Amniotic epithelial cell (primary cell): ENCODE data around the gene NDUFS5.
A peak's percentile ranks its signal among the peaks of the same experiment; 100 is the strongest.
"Not testable (repeated sequence)": the region's sequence is repeated elsewhere in the genome, so short reads cannot be mapped to it uniquely, and the experiment has no call there.

Source experiments
- DNase-seq: peaks from one replicate; pipeline ENCODE4 v3.0.0-alpha.2; 2010; ENCODE audit warnings: low read depth

Gene NDUFS5

DNA sequence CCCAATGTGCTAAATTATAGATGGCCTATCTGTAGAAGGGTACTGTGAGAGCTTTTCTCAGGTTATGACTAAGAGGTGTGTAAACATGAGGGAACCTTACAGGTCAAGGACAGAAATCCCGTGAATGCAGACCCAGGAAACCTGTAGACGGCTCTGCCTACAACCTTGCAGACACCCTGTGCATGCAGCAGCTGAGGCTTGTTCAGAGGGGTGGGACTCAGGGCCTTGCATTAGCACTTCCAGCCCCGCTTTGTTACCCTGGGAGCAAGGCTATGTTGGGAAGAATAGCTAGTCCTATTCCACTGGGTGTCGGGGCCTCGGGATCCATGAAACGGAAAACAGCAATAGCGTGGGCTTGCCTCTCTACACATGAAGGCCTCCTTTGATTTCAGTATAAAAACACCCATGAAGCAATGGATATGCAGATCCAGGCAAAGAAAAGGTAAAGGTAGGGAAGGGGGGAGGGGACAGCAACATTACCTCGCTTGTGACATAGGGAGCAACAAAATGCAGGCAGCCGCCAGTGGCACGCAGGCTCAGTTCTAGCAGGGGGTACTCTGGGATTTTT, 9.5 kb upstream of the NDUFS5 start:
- DNase-seq = no peak

DNA sequence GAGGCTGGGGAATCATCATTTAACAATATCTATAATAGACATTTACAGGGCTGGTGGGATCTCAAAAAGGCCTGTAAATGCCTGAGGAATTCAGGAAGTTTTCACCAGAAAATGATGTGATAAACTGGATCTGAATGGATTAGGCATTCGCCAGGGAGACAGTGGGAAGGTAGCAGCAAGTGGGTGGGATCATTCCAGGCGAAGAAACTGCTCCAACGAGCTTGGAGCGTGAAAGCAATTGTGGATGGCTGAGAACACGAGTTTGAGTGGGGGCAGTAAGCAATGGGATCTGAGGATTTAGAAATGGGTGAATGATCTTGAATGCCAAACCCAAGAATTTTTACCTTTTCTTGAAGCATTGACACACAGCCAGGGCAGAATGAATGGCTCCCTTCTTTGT, 8.9 kb upstream of the NDUFS5 start:
- no peak for DNase-seq

DNA sequence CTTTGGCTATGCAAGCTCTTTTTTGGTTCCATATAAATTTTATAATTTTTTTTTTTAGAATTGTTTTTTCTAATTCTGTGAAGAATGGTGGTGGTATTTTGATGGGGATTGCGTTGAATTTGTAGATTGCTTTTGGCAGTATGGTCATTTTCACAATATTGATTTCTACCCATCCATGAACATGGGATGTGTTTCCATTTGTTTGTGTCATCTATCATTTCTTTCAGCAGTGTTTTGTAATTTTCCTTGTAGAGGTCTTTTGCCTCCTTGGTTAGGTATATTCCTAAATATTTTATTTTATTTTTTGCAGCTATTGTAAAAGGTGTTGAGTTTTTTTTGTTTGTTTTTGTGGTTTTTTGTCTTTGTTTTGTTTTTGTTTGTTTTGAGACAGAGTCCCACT, 5.7 kb upstream of the NDUFS5 start:
- not testable (repeated sequence) for DNase-seq

DNA sequence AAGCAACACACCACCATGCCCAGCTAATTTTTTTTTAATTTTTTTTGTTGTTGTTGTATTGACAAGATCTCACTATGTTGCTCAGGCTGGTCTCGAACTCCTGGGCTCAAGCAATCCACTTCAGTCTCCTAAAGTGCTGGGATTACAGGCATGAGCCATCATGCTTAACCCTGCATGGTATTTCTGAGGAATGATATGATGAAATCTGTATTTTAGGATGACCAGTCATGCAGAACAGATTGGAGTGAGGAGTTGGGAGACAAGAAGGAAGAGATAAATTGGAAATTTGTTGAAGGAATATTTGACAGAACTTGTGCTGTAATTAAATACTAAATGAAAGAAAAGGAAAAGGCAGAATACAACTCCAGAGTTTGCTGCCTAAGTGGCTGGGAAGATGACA, 4.7 kb upstream of the NDUFS5 start:
- peak; percentile 31 for DNase-seq

DNA sequence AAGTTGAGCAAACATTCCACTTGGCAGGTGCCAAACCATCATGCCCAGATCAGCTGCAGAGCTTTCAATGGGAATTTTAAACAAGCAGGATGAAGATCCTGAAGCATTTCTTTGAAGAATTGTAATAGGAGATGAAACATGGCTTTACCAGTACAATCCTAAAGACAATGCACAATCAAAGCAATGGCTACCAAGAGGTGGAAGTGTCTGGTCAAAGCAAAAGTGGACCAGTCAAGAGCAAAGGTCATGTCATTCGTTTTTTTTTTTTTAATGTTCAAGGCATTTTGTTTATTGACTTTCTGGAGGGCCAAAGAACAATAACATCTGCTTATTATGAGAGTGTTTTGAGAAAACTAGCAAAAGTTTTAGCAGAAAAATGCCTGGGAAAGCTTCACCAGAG, 3.0 kb upstream of the NDUFS5 start:
- no peak for DNase-seq

DNA sequence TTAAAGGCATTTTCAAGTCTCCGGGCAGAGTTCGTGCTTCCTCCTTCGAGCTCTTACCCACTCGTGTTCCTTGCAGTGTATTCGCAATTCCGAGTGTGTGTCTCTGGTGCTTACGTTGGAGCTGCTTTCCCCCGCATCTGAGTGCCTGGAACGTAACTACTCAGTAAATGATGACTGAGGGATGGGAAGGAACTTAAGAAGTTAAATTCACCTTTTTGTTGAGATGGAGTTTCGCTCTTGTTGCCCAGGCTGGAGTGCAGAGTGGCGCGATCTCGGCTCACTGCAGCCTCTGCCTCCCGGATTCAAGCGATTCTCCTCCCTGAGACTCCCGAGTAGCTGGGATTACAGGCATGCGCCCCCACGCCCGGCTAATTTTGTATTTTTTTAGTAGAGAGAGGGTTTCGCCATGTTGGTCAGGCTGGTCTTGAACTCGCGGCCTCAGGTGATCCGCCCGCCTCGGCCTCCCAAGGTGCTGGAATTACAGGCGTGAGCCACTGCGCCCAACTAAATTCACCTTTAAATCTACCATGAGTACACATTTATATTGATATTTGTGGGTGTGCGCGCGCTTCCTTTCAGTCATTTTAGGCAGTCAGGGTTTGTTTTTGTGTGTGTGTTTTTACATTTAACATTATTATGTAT, 837 bp downstream of the NDUFS5 start:
- no peak for DNase-seq

DNA sequence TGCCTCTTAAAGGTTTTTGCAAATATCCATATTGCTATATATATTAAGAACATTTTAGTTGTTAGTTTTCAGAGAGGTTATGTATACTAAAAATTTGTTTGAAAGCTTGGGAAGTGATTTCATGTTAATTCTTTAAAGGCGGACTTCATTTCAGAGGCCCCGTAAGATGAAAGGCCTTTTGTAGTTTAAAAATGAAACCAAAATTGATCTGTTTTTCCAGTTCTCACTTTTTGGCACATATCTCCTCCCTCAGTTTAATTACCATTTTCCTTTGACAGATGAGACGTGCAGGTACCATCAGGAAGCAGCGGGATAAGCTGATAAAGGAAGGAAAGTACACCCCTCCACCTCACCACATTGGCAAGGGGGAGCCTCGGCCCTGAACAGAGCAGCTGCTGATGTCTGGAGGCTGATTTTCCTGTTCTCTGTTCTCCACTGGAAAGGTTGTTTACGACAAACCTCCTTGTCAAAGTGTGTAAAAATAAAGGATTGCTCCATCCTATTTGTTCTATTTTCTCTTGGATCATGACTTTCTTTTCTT, 8.0 kb downstream of the NDUFS5 start:
- DNase-seq = no peak

DNA sequence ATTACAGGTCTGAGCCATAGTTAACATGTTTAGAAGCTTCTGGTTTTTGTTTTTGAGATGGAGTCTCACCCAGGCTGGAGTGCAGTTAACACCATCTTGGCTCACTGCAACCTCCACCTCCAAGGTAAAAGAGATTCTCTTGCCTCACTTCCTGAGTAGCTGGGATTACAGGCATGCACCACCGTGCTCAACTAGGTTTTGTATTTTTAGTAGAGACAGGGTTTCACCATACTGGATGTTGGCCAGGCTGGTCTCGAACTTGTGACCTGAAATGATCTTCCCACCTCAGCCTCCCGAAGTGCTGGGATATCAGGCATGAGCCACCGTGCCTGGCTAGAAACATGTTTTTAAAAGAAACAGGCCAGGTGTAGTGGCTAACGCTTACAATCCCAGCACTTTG, 10.5 kb downstream of the NDUFS5 start:
- no peak for DNase-seq

DNA sequence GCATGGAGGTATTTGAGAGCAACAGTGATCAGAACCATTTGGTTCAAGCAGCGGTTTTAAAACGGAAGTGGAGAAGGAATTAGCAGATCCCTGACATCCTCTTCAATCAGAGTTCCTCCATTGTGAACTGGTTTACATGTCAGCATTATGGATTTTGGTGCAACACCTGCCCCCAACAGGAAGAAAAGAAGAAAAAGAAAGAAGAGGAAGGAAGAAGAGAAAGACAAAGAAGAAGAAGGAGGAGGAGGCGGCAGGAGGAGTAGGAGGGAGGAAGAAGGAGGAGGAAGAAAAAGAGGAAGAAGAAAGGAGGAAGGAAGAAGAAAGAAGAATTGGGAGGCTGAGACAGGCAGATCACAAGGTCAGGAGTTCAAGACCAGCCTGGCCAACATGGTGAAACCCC, 17.4 kb downstream of the NDUFS5 start:
- no peak for DNase-seq

DNA sequence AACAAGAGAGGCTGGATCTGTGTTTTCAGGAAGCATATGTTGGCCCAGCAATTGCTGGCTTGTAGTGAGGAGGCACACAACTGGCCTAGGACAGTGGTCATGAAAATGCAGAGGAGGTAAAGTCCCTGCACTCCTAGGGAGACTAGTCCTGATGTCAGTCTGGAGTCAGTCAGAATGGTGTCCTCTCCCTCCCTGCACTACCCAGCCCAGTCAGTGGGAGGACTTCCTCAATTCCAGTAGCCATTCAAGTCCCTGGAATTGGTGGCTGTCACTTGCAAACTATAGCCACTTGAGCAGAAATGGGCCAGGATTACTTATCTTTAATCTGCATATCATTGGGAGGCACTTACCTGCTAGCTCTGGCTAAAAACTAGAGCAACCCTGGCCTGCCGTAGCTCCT, 18.6 kb downstream of the NDUFS5 start:
- DNase-seq = no peak

DNA sequence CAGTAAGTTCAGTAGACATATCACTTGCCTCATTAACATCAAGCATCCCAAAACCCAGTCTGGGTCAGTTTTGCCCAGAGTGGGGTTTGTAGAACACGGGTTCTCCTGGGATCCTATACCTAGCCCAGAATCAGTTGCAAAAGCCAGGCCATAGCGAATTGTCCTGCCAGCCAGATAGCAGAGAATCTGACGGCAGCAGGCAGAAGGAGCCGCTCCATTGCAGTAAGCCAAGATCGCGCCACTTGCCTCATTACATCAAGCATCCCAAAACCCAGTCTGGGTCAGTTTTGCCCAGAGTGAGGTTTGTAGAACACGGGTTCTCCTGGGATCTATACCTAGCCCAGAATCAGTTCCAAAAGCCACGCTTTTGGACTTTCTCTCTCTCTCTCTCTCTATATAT, 19.1 kb downstream of the NDUFS5 start:
- no peak for DNase-seq

DNA sequence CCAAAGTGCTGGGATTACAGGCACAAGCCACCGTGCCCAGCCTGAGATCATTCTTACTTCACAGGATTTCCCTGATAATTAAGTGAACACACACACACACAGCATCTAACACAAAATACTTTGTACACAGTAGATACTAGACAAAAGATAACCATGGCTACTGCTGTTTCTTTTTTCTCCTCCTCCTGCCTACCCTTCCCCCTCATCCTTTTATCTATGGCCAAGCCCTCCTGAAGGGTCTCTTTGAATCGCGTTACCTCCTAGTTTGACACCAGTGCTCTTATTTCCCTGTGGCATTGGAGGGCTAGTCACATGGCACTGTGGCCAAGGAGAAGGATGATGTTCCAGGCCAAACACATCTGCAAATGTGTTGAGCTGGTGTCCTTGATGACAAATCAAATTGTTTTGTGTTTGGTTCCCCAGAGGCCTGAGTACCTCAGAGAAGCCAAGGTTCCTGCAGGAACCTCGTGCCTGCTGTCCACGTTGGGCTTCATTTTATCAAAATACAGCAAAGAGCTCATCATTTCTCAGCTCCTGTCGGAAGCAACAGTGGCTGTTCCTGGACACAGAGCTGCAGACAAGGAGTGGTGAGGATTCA, 20.6 kb downstream of the NDUFS5 start:
- DNase-seq = no peak

DNA sequence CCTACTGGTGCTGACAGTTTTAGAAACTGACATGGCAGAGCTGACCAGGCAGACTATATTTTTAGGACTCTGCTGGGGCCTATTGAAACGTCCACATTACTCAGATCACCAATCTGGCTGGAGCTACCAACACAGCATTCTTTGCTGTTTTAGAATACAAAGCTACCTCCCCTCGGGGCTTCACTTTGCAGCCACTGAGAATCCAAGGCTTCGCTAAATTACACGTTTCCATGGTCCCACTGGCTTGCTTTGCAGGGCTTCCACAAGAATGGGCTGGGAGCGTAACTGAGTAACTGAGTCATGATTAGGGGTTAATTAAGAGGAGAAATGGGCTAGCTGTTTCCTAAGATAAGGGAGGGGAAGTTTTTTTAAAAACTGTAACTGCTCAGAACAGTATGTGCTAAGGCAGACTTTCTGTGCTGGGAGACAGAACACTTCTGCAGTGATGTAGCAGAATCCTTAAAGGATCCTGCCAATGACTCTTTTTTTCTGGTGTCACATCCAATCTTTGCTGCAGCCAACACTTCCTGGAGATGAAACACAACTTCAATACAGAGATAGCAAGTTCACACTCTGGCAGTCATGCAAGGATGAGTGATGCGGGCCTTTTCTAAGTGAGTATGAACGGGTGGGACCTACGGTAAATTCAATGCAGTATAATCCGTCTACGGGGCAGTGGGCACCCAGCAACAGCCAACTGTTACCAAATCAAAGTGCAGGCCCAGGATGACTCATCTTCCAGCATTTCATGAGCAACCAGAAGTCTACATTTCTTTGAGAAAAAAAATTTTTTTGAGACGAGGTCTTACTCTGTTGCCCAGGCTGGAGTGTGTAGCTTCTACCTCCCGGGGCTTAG, 21.5 kb downstream of the NDUFS5 start:
- peak; percentile 97 for DNase-seq

DNA sequence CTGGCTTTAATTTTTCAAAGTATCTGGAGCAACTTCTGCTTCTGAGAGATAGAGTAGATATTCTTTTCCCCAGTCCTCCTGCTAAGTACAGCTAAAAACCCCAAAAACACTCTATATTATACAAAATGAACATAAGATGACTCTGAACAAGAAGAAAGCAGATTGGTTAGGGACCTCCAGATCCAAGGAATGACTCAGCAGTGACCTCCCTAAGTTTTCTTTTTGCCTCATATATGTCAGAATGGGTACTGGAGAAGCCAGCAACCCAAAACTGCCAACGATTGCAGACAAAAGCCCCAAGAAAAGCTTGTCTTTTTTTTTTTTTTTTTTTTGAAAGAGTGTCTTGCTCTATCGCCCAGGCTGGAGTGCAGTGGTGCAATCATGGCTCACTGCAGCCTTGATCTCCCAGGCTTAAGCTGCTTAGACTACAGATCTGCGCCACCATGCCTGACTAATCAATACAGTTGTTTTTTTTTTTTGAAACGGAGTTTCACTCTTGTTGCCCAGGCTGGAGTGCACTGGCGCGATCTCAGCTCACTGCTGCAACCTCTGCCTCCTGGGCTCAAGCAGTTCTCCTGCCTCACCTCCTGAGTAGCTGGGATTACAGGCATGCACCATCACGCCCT, 22.7 kb downstream of the NDUFS5 start:
- no peak for DNase-seq

DNA sequence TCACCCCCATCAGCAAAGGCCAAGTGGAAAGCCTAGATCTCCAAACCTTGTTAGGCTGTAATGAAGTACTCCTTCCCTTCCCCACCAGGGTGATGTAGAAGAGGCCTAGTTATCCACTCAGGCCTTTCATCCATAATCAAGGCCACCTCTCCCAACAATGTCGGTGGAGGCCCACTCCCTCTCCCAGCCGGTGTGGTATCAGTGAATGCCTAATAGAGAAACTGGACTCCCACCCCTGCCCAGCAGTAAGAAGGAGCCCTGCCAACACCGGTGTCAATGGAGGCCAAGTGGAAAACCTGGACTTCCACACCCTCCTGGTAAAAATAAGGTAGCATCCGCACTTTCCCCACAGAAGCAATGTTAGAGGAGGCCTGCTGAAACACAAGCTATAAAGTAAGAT, 23.9 kb downstream of the NDUFS5 start:
- no peak for DNase-seq

DNA sequence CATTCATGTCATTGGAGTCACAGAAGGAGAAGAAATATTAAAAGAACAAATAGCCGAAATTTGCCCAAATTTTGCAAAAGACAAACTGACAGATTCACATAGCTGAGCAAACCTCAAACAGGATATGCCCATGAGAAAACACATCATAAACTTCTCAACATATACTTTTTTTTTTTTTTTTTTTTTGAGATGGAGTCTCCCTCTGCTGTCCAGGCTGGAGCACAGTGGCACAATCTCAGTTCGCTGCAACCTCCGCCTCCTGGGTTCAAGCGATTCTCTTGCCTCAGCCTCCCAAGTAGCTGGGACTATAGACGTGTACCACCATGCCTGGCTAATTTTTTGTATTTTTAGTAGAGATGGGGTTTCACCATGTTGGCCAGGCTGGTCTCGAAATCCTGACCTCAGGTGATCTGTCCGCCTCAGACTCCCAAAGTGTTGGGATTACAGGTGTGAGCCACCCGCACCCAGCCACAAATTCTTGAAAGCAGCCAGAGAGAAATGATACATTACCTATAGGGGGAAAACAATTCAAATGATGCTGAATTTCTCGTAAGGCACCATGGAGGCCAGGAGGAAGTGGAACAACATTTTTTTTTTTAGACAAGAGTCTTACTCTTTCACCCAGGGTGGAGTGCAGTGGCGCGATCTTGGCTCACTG, 25.2 kb downstream of the NDUFS5 start:
- DNase-seq = not testable (repeated sequence)

DNA sequence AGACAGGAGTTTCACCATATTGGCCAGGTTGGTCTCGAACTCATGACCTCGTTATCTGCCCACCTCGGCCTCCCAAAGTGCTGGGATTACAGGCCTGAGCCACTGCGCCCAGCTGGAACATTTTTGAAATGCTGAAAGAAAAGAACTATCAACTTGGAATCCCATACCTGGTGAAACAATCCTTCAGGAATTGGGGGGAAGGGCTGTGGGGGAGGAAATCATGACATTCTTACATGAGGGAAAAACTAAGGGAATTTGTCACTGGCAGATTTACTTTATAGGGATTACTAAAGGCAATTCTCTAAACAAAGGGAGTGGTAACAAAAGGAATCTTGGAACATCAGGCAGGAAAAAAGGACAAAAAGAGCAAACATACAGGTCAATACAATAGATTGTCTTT, 25.8 kb downstream of the NDUFS5 start:
- no peak for DNase-seq

DNA sequence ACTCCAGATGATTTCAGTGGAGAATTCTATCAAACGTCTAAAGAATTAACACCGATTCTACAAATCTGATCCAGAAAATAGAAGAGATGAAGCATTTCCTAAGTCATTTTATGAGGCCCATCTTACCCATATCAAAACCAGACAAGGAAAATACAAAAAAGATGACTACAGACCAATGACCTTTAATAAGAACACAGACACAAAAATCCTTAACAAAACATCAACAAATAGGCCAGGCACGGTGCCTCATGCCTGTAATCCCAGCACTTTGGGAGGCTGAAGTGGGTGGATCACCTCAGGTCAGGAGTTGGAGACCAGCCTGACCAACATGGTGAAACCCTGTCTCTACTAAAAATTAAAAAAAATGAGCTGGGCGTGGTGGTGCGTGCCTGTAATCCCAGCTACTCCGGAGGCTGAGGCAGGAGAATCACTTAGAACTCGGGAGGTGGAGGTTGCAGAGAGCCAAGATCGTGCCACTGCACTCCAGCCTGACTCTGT, 29.1 kb downstream of the NDUFS5 start:
- not testable (repeated sequence) for DNase-seq

DNA sequence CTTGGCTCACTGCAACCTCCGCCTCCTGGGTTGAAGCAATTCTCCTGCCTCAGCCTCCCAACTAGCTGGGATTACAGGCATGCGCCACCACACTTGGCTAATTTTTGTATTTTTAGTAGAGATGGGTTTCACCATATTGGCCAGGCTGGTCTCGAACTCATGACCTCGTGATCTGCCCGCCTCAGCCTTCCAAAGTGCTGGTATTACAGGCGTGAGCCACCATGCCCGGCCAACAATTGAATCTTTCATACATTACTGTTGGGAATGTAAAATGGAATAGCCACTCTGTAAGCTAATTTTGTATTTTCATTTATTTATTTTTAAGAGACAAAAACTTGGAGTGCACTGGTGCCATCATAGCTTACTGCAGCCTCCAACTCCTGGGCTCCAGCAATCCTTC, 35.4 kb downstream of the NDUFS5 start:
- not testable (repeated sequence) for DNase-seq

DNA sequence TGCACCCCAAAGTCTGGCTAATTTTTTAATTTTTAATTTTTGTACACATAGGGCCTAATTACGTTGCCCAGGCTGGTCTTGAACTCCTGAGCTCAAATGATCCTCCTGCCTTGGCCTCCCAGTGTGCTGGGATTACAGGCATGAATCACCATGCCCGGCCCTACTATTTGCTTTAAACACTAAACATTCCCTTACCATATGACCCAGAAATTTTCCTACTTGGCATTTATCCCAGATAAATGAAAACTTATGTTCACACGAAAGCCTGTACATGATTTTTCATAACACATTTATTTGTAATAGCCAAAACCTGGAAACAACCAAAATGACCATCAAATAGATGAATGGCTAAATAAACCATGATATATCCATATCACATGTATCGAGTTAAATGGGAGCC, 35.8 kb downstream of the NDUFS5 start:
- DNase-seq = peak; percentile 54

DNA sequence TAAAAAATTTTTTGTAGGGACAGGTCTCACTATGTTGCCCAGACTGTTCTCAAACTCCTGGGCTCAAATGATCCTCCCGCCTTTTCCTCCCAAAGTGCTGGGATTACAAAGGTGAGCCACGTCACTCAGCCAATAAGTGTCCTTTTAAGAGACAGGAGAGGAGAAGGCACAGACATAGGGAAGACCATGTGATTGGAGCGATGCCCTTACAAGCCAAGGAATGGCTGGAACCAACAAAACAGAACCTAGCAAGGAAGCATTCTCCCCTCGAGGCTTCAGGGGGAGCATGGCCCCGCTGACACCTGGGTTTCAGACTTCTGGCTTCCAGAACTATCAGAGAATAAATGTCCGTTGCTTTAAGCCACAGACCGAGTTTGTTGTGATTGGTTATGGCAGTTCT, 37.0 kb downstream of the NDUFS5 start:
- DNase-seq = no peak

DNA sequence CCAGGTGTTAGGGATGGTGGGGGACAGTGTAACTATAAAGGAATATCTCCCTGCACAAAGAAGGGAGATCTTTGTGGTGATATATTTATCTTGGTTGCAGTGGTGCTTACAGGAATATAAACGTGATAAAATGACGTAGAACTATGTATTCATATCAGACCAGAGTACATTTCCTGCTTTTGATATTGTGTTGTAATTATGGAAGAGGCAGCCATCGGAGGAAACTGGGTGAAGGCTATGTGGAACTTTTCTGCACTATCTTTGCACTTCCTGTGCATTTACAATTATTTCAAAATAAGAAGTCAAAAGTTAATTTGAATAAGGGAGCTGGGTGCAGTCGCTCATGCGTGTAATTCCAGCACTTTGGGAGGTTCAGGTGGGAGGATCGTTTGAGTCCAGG, 37.6 kb downstream of the NDUFS5 start:
- DNase-seq = no peak
